ENCODE results near the gene MAD1L1.

The MAD1L1 gene

GRCh38 chr7:1855725-1856160 lies 377.0 kb downstream of the MAD1L1 start:
- no peak for DNase-seq (ENCODE audit: low read depth, low spot score)

GRCh38 chr7:1854866-1855724 lies 377.6 kb downstream of the MAD1L1 start:
- DNase-seq (ENCODE audit: low read depth, low spot score): no peak

GRCh38 chr7:1853986-1854865 lies 378.5 kb downstream of the MAD1L1 start:
- no peak for DNase-seq (ENCODE audit: low read depth, low spot score)

GRCh38 chr7:1853431-1853985 lies 379.2 kb downstream of the MAD1L1 start:
- DNase-seq (ENCODE audit: low read depth, low spot score): no peak

GRCh38 chr7:1852517-1853430 lies 380.0 kb downstream of the MAD1L1 start:
- DNase-seq (ENCODE audit: low read depth, low spot score): no peak

- DNase-seq (ENCODE audit: low read depth, low spot score): no peak
Observed at GRCh38 chr7:1851721-1852516, 380.8 kb downstream of the MAD1L1 start.

- DNase-seq (ENCODE audit: low read depth, low spot score): peak; percentile 16
Observed at GRCh38 chr7:1850976-1851571, 381.7 kb downstream of the MAD1L1 start.

- no peak for DNase-seq (ENCODE audit: low read depth, low spot score)
Observed at GRCh38 chr7:1850111-1850975, 382.4 kb downstream of the MAD1L1 start.

- DNase-seq (ENCODE audit: low read depth, low spot score): no peak
Observed at GRCh38 chr7:1849351-1850041, 383.2 kb downstream of the MAD1L1 start.

GRCh38 chr7:1848911-1849311 lies 383.8 kb downstream of the MAD1L1 start:
- DNase-seq (ENCODE audit: low read depth, low spot score): no peak

- no peak for DNase-seq (ENCODE audit: low read depth, low spot score)
Observed at GRCh38 chr7:1848013-1848640, 384.6 kb downstream of the MAD1L1 start.

- DNase-seq (ENCODE audit: low read depth, low spot score): no peak
Observed at GRCh38 chr7:1847260-1848001, 385.3 kb downstream of the MAD1L1 start.

GRCh38 chr7:1846331-1847065 lies 386.2 kb downstream of the MAD1L1 start:
- DNase-seq (ENCODE audit: low read depth, low spot score): no peak

- no peak for DNase-seq (ENCODE audit: low read depth, low spot score)
Observed at GRCh38 chr7:1845536-1846311, 387.0 kb downstream of the MAD1L1 start.

- no peak for DNase-seq (ENCODE audit: low read depth, low spot score)
Observed at GRCh38 chr7:1844951-1845390, 387.8 kb downstream of the MAD1L1 start.

Measured in astrocyte of the hippocampus (primary cell).